T-helper 2 cell treated with Interferon-gamma antibody and Interleukin-4, amounts not matched to agents 100 ng/mL and 5 ng/mL, for 36 hours (primary cell): ENCODE results near the gene TMEM178B. TPM values are rescaled to one million over a fixed set of nuclear protein-coding genes. Genes with fewer than 3 reads are reported as not detected.

Experiments
- intact Hi-C: fragments of 100-400 bp; cut with micrococcal nuclease; formaldehyde crosslinking; loops from one replicate; pipeline ENCODE4 v1.15.1; 2023
- total RNA-seq: library from RNA; stranded (reverse); gene quantifications from 2 replicates; pipeline ENCODE4 v1.2.3, GENCODE V29; 2022

Gene TMEM178B
- total RNA-seq, 1 donor from 2014 or later: 0.80 TPM

DNA sequence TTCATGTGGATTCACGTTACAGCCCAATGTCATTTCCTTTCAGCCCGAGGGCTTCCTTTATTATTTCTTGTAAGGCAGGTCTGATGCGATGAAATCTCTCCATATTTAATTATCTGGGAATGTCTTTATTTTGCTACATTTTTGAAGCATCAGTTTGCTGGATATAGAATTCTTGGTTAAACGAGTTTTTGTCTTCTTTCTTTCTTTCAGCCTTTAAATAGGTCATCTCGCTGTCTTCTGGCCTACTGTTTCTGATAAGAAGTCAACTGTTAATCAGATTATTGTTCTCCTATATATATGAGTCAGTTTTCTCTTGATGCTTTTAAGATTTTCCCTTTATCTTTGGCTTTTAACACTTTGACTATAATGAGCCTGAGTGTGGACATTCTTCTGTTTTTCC lies 184.7 kb downstream of the TMEM178B start:
- intact Hi-C loops: no loop called here

- intact Hi-C loops: no loop called here
Measured at GRCh38 chr7:141262101-141263090, 188.5 kb downstream of the TMEM178B start.

- intact Hi-C loops: no loop called here
Measured at GRCh38 chr7:141263508-141263907, 189.6 kb downstream of the TMEM178B start.

- intact Hi-C loops: no loop called here
Measured at GRCh38 chr7:141263983-141264382, 190.1 kb downstream of the TMEM178B start.

GRCh38 chr7:141264511-141264910 lies 190.6 kb downstream of the TMEM178B start:
- intact Hi-C loops: no loop called here

- intact Hi-C loops: no loop called here
Measured at GRCh38 chr7:141265668-141266067, 191.8 kb downstream of the TMEM178B start.

GRCh38 chr7:141268614-141269013 lies 194.8 kb downstream of the TMEM178B start:
- intact Hi-C loops: no loop called here

- intact Hi-C loops: no loop called here
Measured at GRCh38 chr7:141271451-141271850, 197.6 kb downstream of the TMEM178B start.

DNA sequence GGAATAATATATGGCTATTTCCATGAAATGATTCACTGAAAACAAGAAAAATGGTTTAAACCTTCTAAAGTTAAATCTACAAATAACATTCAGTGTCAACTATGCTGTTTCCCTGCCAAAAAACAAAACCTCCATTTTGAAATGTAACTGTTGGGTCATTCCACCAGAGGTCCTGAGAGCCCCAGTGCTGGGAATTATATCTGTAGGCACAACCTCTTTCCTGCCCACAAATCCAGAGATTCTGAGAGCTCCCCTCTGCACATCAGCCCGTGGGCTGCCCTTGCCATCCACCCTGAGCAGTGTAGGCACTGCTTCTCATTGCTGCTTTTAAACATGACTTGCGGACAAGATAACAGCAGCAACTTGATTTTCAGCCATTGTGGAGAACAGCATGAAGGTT lies 198.6 kb downstream of the TMEM178B start:
- intact Hi-C loops: no loop called here

GRCh38 chr7:141275350-141275749 lies 201.5 kb downstream of the TMEM178B start:
- intact Hi-C loops: no loop called here

DNA sequence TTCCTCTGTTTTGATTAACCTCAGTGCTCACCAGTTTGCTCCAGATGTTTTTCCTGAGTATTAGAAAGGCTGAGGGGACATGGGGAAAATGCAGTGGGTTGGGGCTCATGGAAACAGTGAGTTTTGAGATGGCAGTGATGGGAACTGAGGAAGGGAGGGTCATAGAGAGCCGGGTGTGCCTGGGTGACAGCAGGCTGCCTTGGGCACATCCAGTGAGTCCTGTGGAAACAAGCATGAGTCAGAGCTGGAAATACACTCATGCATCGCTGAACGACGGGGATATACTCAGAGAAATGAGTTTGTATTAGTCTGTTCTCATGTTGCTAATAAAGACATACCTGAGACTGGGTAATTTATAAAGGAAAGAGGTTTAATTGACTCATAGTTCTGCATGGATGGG lies 202.2 kb downstream of the TMEM178B start:
- intact Hi-C loops: no loop called here

GRCh38 chr7:141280100-141280499 lies 206.2 kb downstream of the TMEM178B start:
- intact Hi-C loops: no loop called here

- intact Hi-C loops: no loop called here
Measured at GRCh38 chr7:141281311-141281710, 207.4 kb downstream of the TMEM178B start.

DNA sequence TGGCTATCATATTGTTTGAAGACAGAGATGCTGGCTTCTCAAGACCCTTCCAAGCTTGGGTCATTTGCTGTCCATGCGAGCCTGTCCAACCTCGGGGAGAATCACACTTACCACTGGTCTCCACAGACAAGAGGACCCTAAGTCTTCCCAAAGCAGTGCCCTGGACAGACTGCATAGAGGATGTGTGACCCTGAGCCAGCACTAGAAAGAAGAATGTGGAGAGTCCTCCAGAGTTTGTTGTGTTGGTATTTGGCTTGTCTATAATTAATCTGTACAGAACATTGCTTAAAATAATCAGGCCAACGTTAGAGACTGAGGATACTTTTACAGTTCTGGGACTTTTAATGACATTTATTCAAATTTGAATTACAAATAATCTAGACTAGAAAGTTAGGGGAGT lies 212.7 kb downstream of the TMEM178B start:
- intact Hi-C loops: no loop called here

- intact Hi-C loops: no loop called here
Measured at GRCh38 chr7:141287936-141288335, 214.1 kb downstream of the TMEM178B start.

DNA sequence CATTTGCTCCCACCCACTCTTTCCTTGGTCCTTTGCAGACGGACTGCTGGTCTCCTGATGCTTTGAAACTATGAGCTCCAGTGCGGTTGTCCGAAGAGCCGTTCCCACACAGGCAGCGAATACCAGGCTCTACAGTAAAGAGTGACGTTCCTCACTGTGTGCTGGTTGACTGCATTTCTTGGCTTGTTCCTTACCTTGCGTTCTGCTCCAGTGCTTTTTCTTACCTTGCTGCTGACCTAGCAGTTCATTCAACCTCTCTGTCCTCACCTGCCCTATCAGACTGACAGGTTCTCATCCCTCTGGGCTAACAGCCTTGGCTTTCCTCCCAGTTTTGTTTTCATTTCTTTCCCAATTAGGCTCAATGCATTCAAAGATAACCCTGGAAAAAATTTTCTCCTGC lies 214.8 kb downstream of the TMEM178B start:
- intact Hi-C loops: no loop called here

DNA sequence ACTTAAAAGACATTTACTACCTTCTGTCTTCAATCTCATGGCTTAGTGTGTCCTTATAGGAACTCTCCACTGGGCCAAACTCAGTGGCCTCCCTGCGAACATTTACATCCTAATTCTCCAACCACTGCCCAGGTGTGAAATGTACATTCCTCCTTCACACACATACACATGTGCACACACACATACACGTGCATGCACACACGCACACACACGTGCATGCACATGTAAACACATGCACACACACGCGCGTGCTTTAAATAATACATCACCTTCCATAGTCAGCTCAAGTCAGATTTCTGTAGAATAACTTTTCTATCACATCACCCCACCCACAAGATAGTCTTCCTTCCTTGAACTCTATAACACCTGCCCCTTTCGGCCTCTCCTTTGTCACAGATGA lies 216.5 kb downstream of the TMEM178B start:
- intact Hi-C loops: no loop called here

DNA sequence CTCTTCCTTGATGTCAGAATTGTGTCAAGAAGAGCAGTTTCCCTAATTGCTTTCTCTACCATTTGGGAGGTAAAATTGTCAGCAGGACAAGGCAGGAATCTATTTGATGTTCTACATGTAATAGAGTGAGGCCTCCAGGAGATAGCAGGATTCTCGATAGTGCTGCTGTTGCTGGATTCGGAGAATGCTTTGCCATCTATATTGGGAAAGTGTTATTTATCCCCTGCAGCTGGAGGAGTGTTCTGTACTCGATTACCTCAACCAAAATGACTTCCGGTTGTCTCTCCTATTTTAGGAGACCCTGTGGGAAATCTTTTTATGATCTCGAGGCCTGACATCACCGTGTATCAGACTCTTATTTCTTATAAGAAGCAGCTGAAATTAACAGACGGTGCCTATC lies 217.1 kb downstream of the TMEM178B start:
- intact Hi-C loops: no loop called here

DNA sequence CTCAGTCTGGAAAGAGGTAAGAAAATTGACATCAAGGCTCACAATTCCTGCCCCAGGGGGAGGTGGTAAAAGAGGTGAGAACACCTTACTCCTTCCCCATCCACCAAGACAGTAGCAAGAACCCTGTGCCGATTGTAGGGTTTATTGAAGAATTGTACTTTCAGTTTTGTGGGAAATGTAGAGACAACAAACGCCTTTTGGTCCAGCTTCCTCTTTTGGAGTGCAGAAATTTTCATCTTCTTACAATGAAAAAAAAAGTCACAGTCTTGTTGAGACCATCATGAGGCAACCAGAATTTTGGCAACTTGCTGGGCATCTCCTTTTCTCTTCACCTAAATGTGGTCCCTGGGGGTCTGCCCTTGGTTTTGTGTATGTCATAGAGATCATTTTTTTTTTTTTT lies 217.7 kb downstream of the TMEM178B start:
- intact Hi-C loops: no loop called here

GRCh38 chr7:141294143-141294829 lies 220.4 kb downstream of the TMEM178B start:
- intact Hi-C loops: no loop called here

DNA sequence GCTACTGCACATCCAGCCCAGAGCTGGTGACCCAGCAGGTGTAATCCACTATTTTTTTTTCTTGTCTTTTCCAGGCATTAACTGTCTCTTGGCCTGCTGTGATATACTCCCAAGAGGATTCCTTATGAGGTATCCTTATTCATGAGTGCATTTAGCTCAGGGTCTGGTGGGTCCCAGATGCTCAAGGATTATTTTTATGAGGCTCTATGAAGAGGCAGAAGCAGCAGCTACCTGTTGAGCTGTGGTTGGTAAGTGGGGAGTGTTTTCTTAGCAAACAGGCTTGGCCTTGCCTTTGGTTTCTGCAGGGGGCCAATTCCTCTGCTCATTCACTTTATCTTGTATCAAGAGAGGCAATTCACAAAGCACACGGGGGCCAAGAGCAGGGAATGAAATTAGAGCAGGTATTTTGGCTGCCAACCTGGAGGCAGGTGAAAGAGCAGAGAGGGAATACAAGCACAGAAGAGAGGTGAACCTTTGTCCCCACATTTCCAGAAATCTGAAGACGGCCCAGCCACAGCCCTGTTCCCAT lies 221.6 kb downstream of the TMEM178B start:
- intact Hi-C loops: no loop called here

- intact Hi-C loops: no loop called here
Measured at GRCh38 chr7:141300816-141301215, 227.0 kb downstream of the TMEM178B start.
